ENCODE results near the gene MSMB. TPM values are rescaled to one million over a fixed set of nuclear protein-coding genes. Genes with fewer than 3 reads are reported as not detected.
"Not testable (repeated sequence)": the region's sequence is repeated elsewhere in the genome, so short reads cannot be mapped to it uniquely, and the experiment has no call there.

Gene MSMB
- total and polyA plus RNA-seq, 2 of the 8 experiments (the other 6 are each of a cell fraction or from before 2014, with no cell fraction given), result not detected

- no peak for TF ChIP-seq BCL11A (IDR thresholded peaks at IDR 0.05; ENCODE audit: low read depth in 2 of 2, low read length in 2 of 2)
- no peak for TF ChIP-seq MAFK (IDR thresholded peaks at IDR 0.05; ENCODE audit: low read depth, low read length)
These were observed 48.5 kb downstream of the MSMB start (continued) for GRCh38 chr10:45997557-45997956.

DNA sequence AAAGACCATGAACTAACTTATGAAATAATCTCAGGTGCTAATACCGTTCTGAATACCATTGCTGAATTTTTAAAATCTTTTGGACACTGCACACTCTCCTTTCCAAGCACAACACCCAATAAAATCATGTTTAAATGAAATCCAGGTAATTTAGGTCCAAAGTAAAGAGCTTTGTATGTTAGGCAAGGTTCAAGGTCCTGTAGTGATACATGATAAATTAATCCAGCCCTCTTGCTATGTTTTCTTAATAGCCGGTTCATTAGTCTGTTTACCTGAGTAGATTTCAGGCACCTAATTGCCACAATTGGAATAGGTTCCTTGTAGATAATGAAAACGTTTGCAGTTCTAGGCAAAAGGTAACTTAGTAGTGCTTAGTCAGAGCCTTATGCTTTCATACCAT lies 60.5 kb downstream of the MSMB start:
- DNase-seq (ENCODE audit: low read depth in 1 of 2, low spot score in 2 of 2); H3K4me2 ChIP-seq (ENCODE audit: insufficient read depth in 1 of 2, low read depth in 2 of 2, low read length in 2 of 2); H2BK5ac ChIP-seq (ENCODE audit: low read depth, low read length); H3K4me1 ChIP-seq (replicated peaks in 1 of 4; ENCODE audit: control insufficient read depth in 3 of 4, insufficient read depth in 4 of 4, low read length in 3 of 4); H3K56ac ChIP-seq (replicated peaks; ENCODE audit: insufficient read length, low read depth, low read length); H3K79me2 ChIP-seq (ENCODE audit: control insufficient read depth in 1 of 2, insufficient read depth in 2 of 2, low read length in 2 of 2); H3K4ac ChIP-seq (replicated peaks; ENCODE audit: insufficient read length, low read depth, low read length); H2AK5ac ChIP-seq (ENCODE audit: low read depth, low read length); H2BK12ac ChIP-seq (ENCODE audit: low read depth, low read length); H4K20me1 ChIP-seq (replicated peaks in 1 of 2; ENCODE audit: control insufficient read depth in 1 of 2, insufficient read depth in 2 of 2, low read length in 2 of 2); H3K27me3 ChIP-seq (replicated peaks in 1 of 4; ENCODE audit: control insufficient read depth in 3 of 4, extremely low read depth in 1 of 4, insufficient read depth in 3 of 4, low read length in 3 of 4); H2AFZ ChIP-seq (ENCODE audit: low read length); H3K23ac ChIP-seq (ENCODE audit: insufficient read length); H3K9me3 ChIP-seq (ENCODE audit: insufficient read depth in 2 of 2, low read depth in 1 of 2, low read length in 1 of 2); POLR2A ChIA-PET (ENCODE audit: partially characterized antibody); H3K4me3 ChIP-seq (ENCODE audit: extremely low read depth in 1 of 4, insufficient read depth in 2 of 4, low read depth in 3 of 4, low read length in 4 of 4); H3K18ac ChIP-seq (ENCODE audit: extremely low read depth, low read length); H2BK15ac ChIP-seq (ENCODE audit: low read length); CTCF ChIA-PET (ENCODE audit: partially characterized antibody); H2BK20ac ChIP-seq (ENCODE audit: low read length); H3K23me2 ChIP-seq (ENCODE audit: low read depth, low read length); FAIRE-seq; H3K9ac ChIP-seq (replicated peaks in 1 of 4; ENCODE audit: extremely low read depth in 1 of 4, low read depth in 3 of 4, low read length in 3 of 4); H3K27ac ChIP-seq (ENCODE audit: low read depth, low read length); H4K8ac ChIP-seq (ENCODE audit: extremely low read depth, insufficient read depth, low read length); H4K91ac ChIP-seq (replicated peaks; ENCODE audit: insufficient read length, low read length); H3K14ac ChIP-seq (ENCODE audit: insufficient read length); H4K5ac ChIP-seq (ENCODE audit: insufficient read length, low read depth, low read length); H2BK120ac ChIP-seq (replicated peaks; ENCODE audit: low read depth, low read length); H3K79me1 ChIP-seq (ENCODE audit: low read depth, low read length): not testable (repeated sequence)
- 85% methylated on average over 3 of the region's 3 CpGs; no CpG with 5 or more reads in 1 of the 2 experiments for WGBS, 2 experiments (ENCODE audit: extremely low coverage in 1 of 2, insufficient coverage in 1 of 2, insufficient read length in 1 of 2, insufficient replicate concordance in 2 of 2, low coverage in 1 of 2, low lambda C conversion rate in 2 of 2, missing lambda C conversion rate in 1 of 2)
- H3K36me3 ChIP-seq (ENCODE audit: control insufficient read depth in 2 of 4, insufficient read depth in 4 of 4, low read length in 3 of 4), result peaks cover 0 to 25% (median 8%) of the 10 kb centered on the region in 4 experiments; a peak in 5 of 8 replicates

Measured in H1 (cell line).